PFSK-1 (cell line): ENCODE results near the gene ZBTB16.
A peak's percentile ranks its signal among the peaks of the same experiment; 100 is the strongest.

Experiments used
- FOXP2 ChIP-seq: optimal IDR thresholded peaks from 2 replicates; pipeline ENCODE3; 2011; ENCODE audit warnings: borderline replicate concordance, control low read depth, inconsistent platforms; ENCODE audit not compliant: insufficient read depth; ENCODE audit errors: extremely low read length, extremely low read depth
- POLR2AphosphoS5 ChIP-seq: IDR thresholded peaks from 2 replicates; pipeline ENCODE4 v1.6.1; 2012; ENCODE audit warnings: low read depth, mild to moderate bottlenecking, control low read depth, low read length, moderate library complexity
- REST ChIP-seq, 2 experiments: IDR thresholded peaks; 2 replicates each; pipeline versions ENCODE4 v1.6.1 to v1.8.0; 2011 to 2012; ENCODE audit warnings: low read depth in 2 of 2, low read length in 2 of 2, control low read depth in 1 of 2, inconsistent platforms in 1 of 2, mild to moderate bottlenecking in 1 of 2, moderate library complexity in 1 of 2; ENCODE audit not compliant: insufficient read depth in 1 of 2
- SIN3A ChIP-seq: IDR thresholded peaks from 2 replicates; pipeline ENCODE4 v1.6.1; 2012; ENCODE audit warnings: mild to moderate bottlenecking, low read length, moderate library complexity, borderline replicate concordance; ENCODE audit not compliant: insufficient read depth
- TAF1 ChIP-seq: IDR thresholded peaks from 2 replicates; pipeline ENCODE4 v1.6.1; 2012; ENCODE audit warnings: low read length, control low read depth, borderline replicate concordance; ENCODE audit not compliant: insufficient read depth

ZBTB16 gene

GRCh38 chr11:114027391-114027790 is 32.1 kb upstream of the ZBTB16 start:
- no peak for TF ChIP-seq REST (IDR thresholded peaks at IDR 0.05; ENCODE audit: insufficient read depth in 1 of 2, low read depth in 2 of 2, low read length in 2 of 2)
- TF ChIP-seq POLR2AphosphoS5, result no peak
- no peak for TF ChIP-seq FOXP2
- no peak for TF ChIP-seq SIN3A
- no peak for TF ChIP-seq TAF1

GRCh38 chr11:114027926-114028325 is 31.6 kb upstream of the ZBTB16 start:
- TF ChIP-seq FOXP2 (no peak), REST (IDR thresholded peaks at IDR 0.05; ENCODE audit: insufficient read depth in 1 of 2, low read depth in 2 of 2, low read length in 2 of 2) (peak; percentile 59 to 90; a peak in 3 of 4 replicates)

- TF ChIP-seq TAF1, result no peak
- TF ChIP-seq FOXP2, result no peak
- no peak for TF ChIP-seq REST (IDR thresholded peaks at IDR 0.05; ENCODE audit: insufficient read depth in 1 of 2, low read depth in 2 of 2, low read length in 2 of 2)
- no peak for TF ChIP-seq POLR2AphosphoS5
- no peak for TF ChIP-seq SIN3A
These were observed 28.1 kb upstream of the ZBTB16 start for GRCh38 chr11:114031246-114031966.

- no peak for TF ChIP-seq TAF1
- TF ChIP-seq REST (IDR thresholded peaks at IDR 0.05; ENCODE audit: insufficient read depth in 1 of 2, low read depth in 2 of 2, low read length in 2 of 2), result no peak
- TF ChIP-seq SIN3A, result no peak
- no peak for TF ChIP-seq FOXP2
- TF ChIP-seq POLR2AphosphoS5, result no peak
These were observed 27.6 kb upstream of the ZBTB16 start for GRCh38 chr11:114031967-114032320.

GRCh38 chr11:114033066-114033465 is 26.4 kb upstream of the ZBTB16 start:
- no peak for TF ChIP-seq POLR2AphosphoS5
- TF ChIP-seq FOXP2, result no peak
- no peak for TF ChIP-seq TAF1
- TF ChIP-seq SIN3A, result no peak
- TF ChIP-seq REST (IDR thresholded peaks at IDR 0.05; ENCODE audit: insufficient read depth in 1 of 2, low read depth in 2 of 2, low read length in 2 of 2), result no peak
